Activated T-helper 1 cell treated with anti-CD3 and anti-CD28 coated beads, Interleukin-12 subunit alpha, Interleukin-12 subunit beta, Interleukin-2, Interleukin-4 antibody, amounts not matched to agents 30 ng/mL and 10 ng/mL and 1 ng/mL, durations not matched to agents 14 hours and 24 hours and 36 hours (primary cell): Measurements from ENCODE around the gene TOB1. TPM values are rescaled to one million over a fixed set of nuclear protein-coding genes. Genes with fewer than 3 reads are reported as not detected.

Source experiments
- DNase-seq: peaks from one replicate; pipeline ENCODE4 v3.0.0; 2021; ENCODE audit warnings: low spot score
- H3K27ac Mint-ChIP-seq: one replicate; pipeline ENCODE4 v1.8.0; 2021; ENCODE audit warnings: mild to moderate bottlenecking, mixed read lengths
- H3K27me3 Mint-ChIP-seq: one replicate; pipeline ENCODE4 v1.8.0; 2022; ENCODE audit warnings: mild to moderate bottlenecking, moderate library complexity, mixed read lengths; ENCODE audit not compliant: insufficient read depth
- H3K36me3 Mint-ChIP-seq: one replicate; pipeline ENCODE4 v1.8.0; 2021; ENCODE audit warnings: low read depth, mixed read lengths
- H3K4me1 Mint-ChIP-seq: one replicate; pipeline ENCODE4 v1.8.0; 2021; ENCODE audit warnings: low read depth, mixed read lengths
- H3K4me3 Mint-ChIP-seq: one replicate; pipeline ENCODE4 v1.8.0; 2021; ENCODE audit warnings: mild to moderate bottlenecking, moderate library complexity, mixed read lengths
- H3K9me3 Mint-ChIP-seq: one replicate; pipeline ENCODE4 v1.8.0; 2021; ENCODE audit warnings: mixed read lengths
- intact Hi-C: fragments of 100-400 bp; cut with micrococcal nuclease; formaldehyde crosslinking; loops from one replicate; pipeline ENCODE4 v1.15.1; 2024
- total RNA-seq: library from RNA; stranded (reverse); gene quantifications from 2 replicates; pipeline ENCODE4 v1.2.3, GENCODE V29; 2022

TOB1 gene
- total RNA-seq, 1 donor from 2014 or later, result 35.5 TPM

- Mint-ChIP-seq H3K4me1 (no peaks in the 10 kb centered on the region), H3K9me3 (no peaks in the 10 kb centered on the region), H3K27ac (no peak overlapping the region), H3K36me3 (no peaks in the 10 kb centered on the region), H3K27me3 (peaks cover 5% of the 10 kb centered on the region), H3K4me3 (no peak overlapping the region)
- intact Hi-C loops, result no loop called here
- no peak for DNase-seq
Observed at GRCh38 chr17:50836826-50837225, 29.3 kb downstream of the TOB1 start.

GRCh38 chr17:50835301-50836234, 30.6 kb downstream of the TOB1 start, which contains the start of gene WFIKKN2:
WFIKKN2 (plus strand) TSS chr17:50835586; CDS start chr17:50835938, 352 bp downstream.
- H3K27ac Mint-ChIP-seq, result no peak within 1 kb of the TSS
- H3K9me3 Mint-ChIP-seq, result no peaks in the 10 kb centered on the region
- peaks cover 5% of the 10 kb centered on the region for H3K27me3 Mint-ChIP-seq
- intact Hi-C loops, result no loop called here
- H3K4me3 Mint-ChIP-seq, result no peak within 1 kb of the TSS
- no peaks in the 10 kb centered on the region for H3K36me3 Mint-ChIP-seq
- H3K4me1 Mint-ChIP-seq, result no peaks in the 10 kb centered on the region
- no peak for DNase-seq

GRCh38 chr17:50834429-50835300, 31.5 kb downstream of the TOB1 start:
- DNase-seq, result no peak
- Mint-ChIP-seq H3K4me3 (no peak overlapping the region), H3K9me3 (no peaks in the 10 kb centered on the region), H3K4me1 (no peaks in the 10 kb centered on the region), H3K27me3 (peaks cover 7% of the 10 kb centered on the region), H3K36me3 (no peaks in the 10 kb centered on the region), H3K27ac (no peak overlapping the region)
- intact Hi-C loops, result no loop called here

GRCh38 chr17:50833510-50834428, 32.4 kb downstream of the TOB1 start:
- no peak for DNase-seq
- Mint-ChIP-seq H3K36me3 (no peaks in the 10 kb centered on the region), H3K9me3 (no peaks in the 10 kb centered on the region), H3K4me1 (no peaks in the 10 kb centered on the region), H3K27me3 (peaks cover 7% of the 10 kb centered on the region), H3K4me3 (no peak overlapping the region), H3K27ac (no peak overlapping the region)
- intact Hi-C loops, result no loop called here

GRCh38 chr17:50832864-50833381, 33.2 kb downstream of the TOB1 start:
- Mint-ChIP-seq H3K4me3 (no peak overlapping the region), H3K27me3 (peaks cover 10% of the 10 kb centered on the region), H3K27ac (no peak overlapping the region), H3K4me1 (no peaks in the 10 kb centered on the region), H3K36me3 (no peaks in the 10 kb centered on the region), H3K9me3 (no peaks in the 10 kb centered on the region)
- no peak for DNase-seq
- intact Hi-C loops, result no loop called here

GRCh38 chr17:50832267-50832863, 33.8 kb downstream of the TOB1 start:
- no peak overlapping the region for H3K4me3 Mint-ChIP-seq
- H3K36me3 Mint-ChIP-seq, result no peaks in the 10 kb centered on the region
- intact Hi-C loops, result no loop called here
- no peaks in the 10 kb centered on the region for H3K4me1 Mint-ChIP-seq
- H3K27ac Mint-ChIP-seq, result no peak overlapping the region
- H3K27me3 Mint-ChIP-seq, result peaks cover 12% of the 10 kb centered on the region
- DNase-seq, result no peak
- H3K9me3 Mint-ChIP-seq, result no peaks in the 10 kb centered on the region

- H3K4me3 Mint-ChIP-seq, result no peak overlapping the region
- no peak for DNase-seq
- no peak overlapping the region for H3K27ac Mint-ChIP-seq
- H3K36me3 Mint-ChIP-seq, result no peaks in the 10 kb centered on the region
- H3K9me3 Mint-ChIP-seq, result no peaks in the 10 kb centered on the region
- intact Hi-C loops, result no loop called here
- no peaks in the 10 kb centered on the region for H3K4me1 Mint-ChIP-seq
- peaks cover 15% of the 10 kb centered on the region for H3K27me3 Mint-ChIP-seq
Observed at GRCh38 chr17:50831471-50831928, 34.7 kb downstream of the TOB1 start.

- Mint-ChIP-seq H3K4me3 (no peak overlapping the region), H3K9me3 (no peaks in the 10 kb centered on the region), H3K27ac (no peak overlapping the region), H3K4me1 (no peaks in the 10 kb centered on the region), H3K36me3 (no peaks in the 10 kb centered on the region), H3K27me3 (peaks cover 15% of the 10 kb centered on the region)
- DNase-seq, result no peak
- intact Hi-C loops, result no loop called here
Observed at GRCh38 chr17:50830994-50831393, 35.2 kb downstream of the TOB1 start.

- Mint-ChIP-seq H3K4me3 (no peak overlapping the region), H3K4me1 (no peaks in the 10 kb centered on the region), H3K9me3 (no peaks in the 10 kb centered on the region), H3K36me3 (no peaks in the 10 kb centered on the region), H3K27me3 (peaks cover 15% of the 10 kb centered on the region), H3K27ac (no peak overlapping the region)
- DNase-seq, result no peak
- intact Hi-C loops, result no loop called here
Observed at GRCh38 chr17:50830352-50830751, 35.8 kb downstream of the TOB1 start.

- no peaks in the 10 kb centered on the region for H3K9me3 Mint-ChIP-seq
- no peak overlapping the region for H3K4me3 Mint-ChIP-seq
- no peaks in the 10 kb centered on the region for H3K4me1 Mint-ChIP-seq
- H3K27ac Mint-ChIP-seq, result no peak overlapping the region
- H3K27me3 Mint-ChIP-seq, result peaks cover 11% of the 10 kb centered on the region
- no peaks in the 10 kb centered on the region for H3K36me3 Mint-ChIP-seq
- intact Hi-C loops, result no loop called here
- DNase-seq, result no peak
Observed at GRCh38 chr17:50829332-50829731, 36.8 kb downstream of the TOB1 start.

- Mint-ChIP-seq H3K36me3 (no peaks in the 10 kb centered on the region), H3K4me1 (no peaks in the 10 kb centered on the region), H3K27ac (no peak overlapping the region), H3K27me3 (peaks cover 11% of the 10 kb centered on the region), H3K9me3 (no peaks in the 10 kb centered on the region), H3K4me3 (no peak overlapping the region)
- intact Hi-C loops, result no loop called here
- DNase-seq, result no peak
Observed at GRCh38 chr17:50828508-50829170, 37.5 kb downstream of the TOB1 start.
